Ectodermal cell (in vitro differentiated cells): ENCODE data around the gene LSMEM2.
"Not testable (repeated sequence)": the region's sequence is repeated elsewhere in the genome, so short reads cannot be mapped to it uniquely, and the experiment has no call there.

Experiments
- H3K27ac ChIP-seq: 2 replicates; pipeline ENCODE4 v1.7.0; 2013; ENCODE audit warnings: mild to moderate bottlenecking, low read depth, low read length; ENCODE audit not compliant: insufficient read depth, poor library complexity, severe bottlenecking
- H3K27me3 ChIP-seq: 2 replicates; pipeline ENCODE4 v1.7.0; 2013; ENCODE audit warnings: mild to moderate bottlenecking, low read length; ENCODE audit not compliant: insufficient read depth, control insufficient read depth, poor library complexity, severe bottlenecking
- H3K36me3 ChIP-seq: one replicate; pipeline ENCODE4 v1.7.0; 2013; ENCODE audit warnings: low read length; ENCODE audit not compliant: control insufficient read depth, insufficient read depth
- H3K4me1 ChIP-seq: one replicate; pipeline ENCODE4 v1.7.0; 2013; ENCODE audit warnings: low read length; ENCODE audit not compliant: control insufficient read depth, insufficient read depth
- H3K4me3 ChIP-seq: 2 replicates; pipeline ENCODE4 v1.7.0; 2013; ENCODE audit warnings: low read depth, low read length, control low read depth; ENCODE audit not compliant: insufficient read depth
- H3K9me3 ChIP-seq: 2 replicates; pipeline ENCODE4 v1.7.0; 2013; ENCODE audit warnings: mild to moderate bottlenecking, low read length, moderate library complexity; ENCODE audit not compliant: control insufficient read depth
- WGBS, 2 experiments: methylation state at CpG; one replicate each; pipeline ENCODE4 v1.1.7; 2013; ENCODE audit warnings: missing lambda C conversion rate in 2 of 2; 5-methylcytosine and 5-hydroxymethylcytosine counted together

Gene LSMEM2

DNA sequence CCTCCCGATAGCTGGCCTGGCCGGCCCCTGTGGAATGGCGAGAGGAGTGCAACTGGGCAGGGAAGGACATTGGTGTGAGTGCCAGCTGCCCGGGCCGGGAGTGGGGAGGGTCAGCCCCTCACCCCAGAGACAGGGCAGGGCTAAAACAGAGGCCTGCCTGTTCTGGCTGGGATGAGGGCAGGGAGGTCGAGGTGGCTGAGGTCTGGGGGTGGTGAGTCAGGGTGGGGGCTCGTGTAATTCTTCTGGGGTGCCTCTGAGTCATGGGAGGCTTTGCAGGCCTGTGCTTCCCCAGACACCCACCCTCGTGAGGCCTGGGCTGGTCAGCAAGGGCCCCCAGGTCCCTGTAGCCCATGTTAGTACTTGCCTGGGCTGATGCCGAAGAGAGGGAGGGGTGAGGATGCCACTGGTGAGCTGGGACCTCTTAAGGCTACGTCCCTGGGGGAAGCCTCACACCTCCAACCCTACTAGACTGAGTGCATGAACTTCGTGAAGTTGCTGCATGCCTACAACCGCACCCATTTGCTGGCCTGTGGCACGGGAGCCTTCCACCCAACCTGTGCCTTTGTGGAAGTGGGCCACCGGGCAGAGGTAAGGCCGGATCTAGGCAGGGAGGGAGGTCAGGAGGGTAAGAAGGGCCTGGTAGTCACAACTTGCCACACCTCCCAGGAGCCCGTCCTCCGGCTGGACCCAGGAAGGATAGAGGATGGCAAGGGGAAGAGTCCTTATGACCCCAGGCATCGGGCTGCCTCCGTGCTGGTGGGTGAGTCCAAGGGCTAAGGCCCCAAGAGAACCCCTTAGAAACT lies 8.3 kb upstream of the LSMEM2 start:
- no peak overlapping the region for H3K4me3 ChIP-seq
- no peak overlapping the region for H3K27ac ChIP-seq
- 92 to 93% methylated on average over 19 of the region's 19 CpGs for WGBS, 2 experiments
- H3K4me1 ChIP-seq = peaks cover 50% of the 10 kb centered on the region
- H3K36me3 ChIP-seq = no peaks in the 10 kb centered on the region
- H3K27me3 ChIP-seq = peaks cover 28% of the 10 kb centered on the region
- H3K9me3 ChIP-seq = no peaks in the 10 kb centered on the region

DNA sequence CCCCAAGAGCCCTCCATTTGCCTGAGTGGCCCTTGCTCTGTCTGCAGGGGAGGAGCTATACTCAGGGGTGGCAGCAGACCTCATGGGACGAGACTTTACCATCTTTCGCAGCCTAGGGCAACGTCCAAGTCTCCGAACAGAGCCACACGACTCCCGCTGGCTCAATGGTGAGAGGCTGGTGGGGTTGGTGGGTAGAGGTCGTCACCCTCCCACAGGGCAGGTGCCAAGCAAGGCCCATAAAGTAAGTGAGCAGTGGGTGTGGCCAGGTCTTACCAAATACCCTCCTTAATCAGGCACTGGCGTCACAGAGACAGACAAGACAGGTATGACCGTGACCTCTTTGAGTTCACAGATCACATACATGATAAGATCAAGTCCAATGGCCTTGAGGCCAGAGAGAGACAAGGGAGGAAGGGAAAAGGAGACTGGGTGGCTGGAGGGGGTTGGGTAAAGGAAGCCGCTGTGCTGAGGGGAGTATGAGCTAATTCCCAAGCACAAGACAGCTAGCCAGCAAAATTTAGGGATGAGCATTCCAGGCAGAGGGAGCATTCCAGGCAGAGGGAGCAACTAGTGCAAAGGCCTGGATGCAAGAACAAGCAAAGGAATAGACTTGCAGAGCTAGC lies 7.5 kb upstream of the LSMEM2 start:
- no peaks in the 10 kb centered on the region for H3K9me3 ChIP-seq
- H3K4me3 ChIP-seq = no peak overlapping the region
- 91 to 94% methylated on average over 10 of the region's 10 CpGs for WGBS, 2 experiments
- peaks cover 45% of the 10 kb centered on the region for H3K4me1 ChIP-seq
- H3K36me3 ChIP-seq = no peaks in the 10 kb centered on the region
- peaks cover 36% of the 10 kb centered on the region for H3K27me3 ChIP-seq
- no peak overlapping the region for H3K27ac ChIP-seq

DNA sequence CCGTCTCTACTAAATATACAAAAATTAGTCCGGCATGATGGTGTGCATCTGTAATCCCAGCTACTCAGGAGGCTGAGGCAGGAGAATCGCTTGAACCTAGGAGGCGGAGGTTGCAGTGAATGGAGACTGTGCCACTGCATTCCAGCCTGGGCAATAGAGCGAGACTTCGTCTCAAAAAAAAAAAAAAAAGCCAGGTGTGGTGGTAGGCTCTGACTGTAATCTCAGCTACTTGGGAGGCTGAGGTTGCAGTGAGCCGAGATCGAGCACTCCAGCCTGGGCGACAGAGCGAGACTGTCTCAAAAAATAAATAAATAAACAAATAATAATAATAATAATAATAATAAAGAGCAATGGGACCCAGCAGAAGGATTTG lies 6.4 kb upstream of the LSMEM2 start:
- not testable (repeated sequence) for H3K27ac ChIP-seq, H3K9me3 ChIP-seq, H3K36me3 ChIP-seq, H3K4me3 ChIP-seq
- Histone ChIP-seq H3K4me1 (peaks cover 34% of the 10 kb centered on the region), H3K27me3 (peaks cover 37% of the 10 kb centered on the region)
- 89 to 92% methylated on average over 6 to 7 of the region's 10 CpGs for WGBS, 2 experiments

DNA sequence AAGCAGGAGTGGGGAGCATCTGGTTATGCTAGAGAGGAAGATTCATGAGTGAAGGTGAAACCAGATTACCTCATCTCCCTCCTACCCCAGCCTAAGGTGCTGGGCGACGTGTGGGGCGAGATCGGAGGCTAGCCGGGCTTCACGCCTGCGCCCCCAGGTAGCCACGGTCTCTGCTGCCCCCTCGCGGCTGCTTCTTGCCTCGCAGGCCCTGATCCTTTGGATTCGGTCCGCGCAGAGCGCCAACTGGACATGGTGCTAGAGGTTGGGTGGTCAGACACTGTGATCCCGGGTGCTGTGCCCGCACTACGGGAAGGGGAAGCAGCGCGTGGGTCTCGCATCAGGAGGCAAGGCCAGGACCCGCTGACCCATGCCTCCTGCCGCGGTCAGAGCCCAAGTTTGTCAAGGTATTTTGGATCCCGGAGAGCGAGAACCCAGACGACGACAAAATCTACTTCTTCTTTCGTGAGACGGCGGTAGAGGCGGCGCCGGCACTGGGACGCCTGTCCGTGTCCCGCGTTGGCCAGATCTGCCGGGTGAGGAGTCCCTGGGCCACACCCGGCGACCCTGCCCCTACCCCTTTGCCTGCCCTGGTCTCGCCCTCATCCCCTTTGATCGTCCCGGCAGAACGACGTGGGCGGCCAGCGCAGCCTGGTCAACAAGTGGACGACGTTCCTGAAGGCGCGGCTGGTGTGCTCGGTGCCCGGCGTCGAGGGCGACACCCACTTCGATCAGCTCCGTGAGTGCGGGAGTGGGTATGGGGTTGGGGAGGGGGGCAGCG lies 5.8 kb upstream of the LSMEM2 start:
- no peaks in the 10 kb centered on the region for H3K9me3 ChIP-seq
- H3K4me3 ChIP-seq = no peak overlapping the region
- no peak overlapping the region for H3K27ac ChIP-seq
- H3K27me3 ChIP-seq = peaks cover 37% of the 10 kb centered on the region
- 19 to 22% methylated on average over 61 of the region's 61 CpGs for WGBS, 2 experiments
- H3K36me3 ChIP-seq = no peaks in the 10 kb centered on the region
- H3K4me1 ChIP-seq = peaks cover 28% of the 10 kb centered on the region

DNA sequence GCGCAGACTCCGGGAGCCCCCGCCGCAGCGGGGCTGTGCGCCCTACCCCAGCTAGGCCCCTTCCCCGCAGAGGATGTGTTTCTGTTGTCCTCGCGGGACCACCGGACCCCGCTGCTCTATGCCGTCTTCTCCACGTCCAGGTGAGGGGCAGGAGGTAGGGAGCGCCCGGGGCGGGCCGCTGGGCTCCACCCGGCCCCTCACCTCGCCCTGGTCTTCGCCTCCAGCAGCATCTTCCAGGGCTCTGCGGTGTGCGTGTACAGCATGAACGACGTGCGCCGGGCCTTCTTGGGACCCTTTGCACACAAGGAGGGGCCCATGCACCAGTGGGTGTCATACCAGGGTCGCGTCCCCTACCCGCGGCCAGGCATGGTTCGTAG lies 5.2 kb upstream of the LSMEM2 start:
- Histone ChIP-seq H3K27ac (no peak overlapping the region), H3K9me3 (no peaks in the 10 kb centered on the region), H3K36me3 (no peaks in the 10 kb centered on the region), H3K4me1 (peaks cover 22% of the 10 kb centered on the region), H3K4me3 (no peak overlapping the region), H3K27me3 (peaks cover 37% of the 10 kb centered on the region)
- WGBS, 2 experiments = 80% methylated on average over 31 of the region's 31 CpGs

DNA sequence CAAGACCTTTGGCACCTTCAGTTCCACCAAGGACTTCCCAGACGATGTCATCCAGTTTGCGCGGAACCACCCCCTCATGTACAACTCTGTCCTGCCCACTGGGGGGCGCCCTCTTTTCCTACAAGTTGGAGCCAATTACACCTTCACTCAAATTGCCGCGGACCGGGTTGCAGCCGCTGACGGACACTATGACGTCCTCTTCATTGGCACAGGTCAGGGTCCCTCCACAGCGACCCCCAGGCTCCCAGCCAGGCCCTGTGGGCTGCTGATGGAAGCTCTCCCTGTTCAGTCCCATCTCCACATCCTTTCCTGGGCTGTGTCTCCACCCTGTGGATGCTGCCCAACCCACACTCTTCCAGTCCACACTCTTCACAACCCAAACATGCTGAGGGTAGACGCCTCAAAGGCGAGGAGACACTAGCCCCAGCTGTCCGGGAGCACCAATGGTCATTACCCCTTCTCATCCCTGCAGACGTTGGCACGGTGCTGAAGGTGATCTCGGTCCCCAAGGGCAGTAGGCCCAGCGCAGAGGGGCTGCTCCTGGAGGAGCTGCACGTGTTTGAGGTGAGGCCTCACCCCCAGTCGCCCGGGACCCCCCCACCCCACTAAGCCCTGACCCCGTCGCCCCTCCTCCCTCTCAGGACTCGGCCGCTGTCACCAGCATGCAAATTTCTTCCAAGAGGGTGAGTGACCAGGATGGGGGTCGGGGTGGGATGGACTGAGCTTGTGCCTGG lies 4.3 kb upstream of the LSMEM2 start:
- peaks cover 14% of the 10 kb centered on the region for H3K4me1 ChIP-seq
- 16 to 17% methylated on average over 26 of the region's 26 CpGs for WGBS, 2 experiments
- no peaks in the 10 kb centered on the region for H3K36me3 ChIP-seq
- no peak overlapping the region for H3K27ac ChIP-seq
- H3K9me3 ChIP-seq = no peaks in the 10 kb centered on the region
- peaks cover 37% of the 10 kb centered on the region for H3K27me3 ChIP-seq
- peak overlapping the region; percentile 27 for H3K4me3 ChIP-seq

DNA sequence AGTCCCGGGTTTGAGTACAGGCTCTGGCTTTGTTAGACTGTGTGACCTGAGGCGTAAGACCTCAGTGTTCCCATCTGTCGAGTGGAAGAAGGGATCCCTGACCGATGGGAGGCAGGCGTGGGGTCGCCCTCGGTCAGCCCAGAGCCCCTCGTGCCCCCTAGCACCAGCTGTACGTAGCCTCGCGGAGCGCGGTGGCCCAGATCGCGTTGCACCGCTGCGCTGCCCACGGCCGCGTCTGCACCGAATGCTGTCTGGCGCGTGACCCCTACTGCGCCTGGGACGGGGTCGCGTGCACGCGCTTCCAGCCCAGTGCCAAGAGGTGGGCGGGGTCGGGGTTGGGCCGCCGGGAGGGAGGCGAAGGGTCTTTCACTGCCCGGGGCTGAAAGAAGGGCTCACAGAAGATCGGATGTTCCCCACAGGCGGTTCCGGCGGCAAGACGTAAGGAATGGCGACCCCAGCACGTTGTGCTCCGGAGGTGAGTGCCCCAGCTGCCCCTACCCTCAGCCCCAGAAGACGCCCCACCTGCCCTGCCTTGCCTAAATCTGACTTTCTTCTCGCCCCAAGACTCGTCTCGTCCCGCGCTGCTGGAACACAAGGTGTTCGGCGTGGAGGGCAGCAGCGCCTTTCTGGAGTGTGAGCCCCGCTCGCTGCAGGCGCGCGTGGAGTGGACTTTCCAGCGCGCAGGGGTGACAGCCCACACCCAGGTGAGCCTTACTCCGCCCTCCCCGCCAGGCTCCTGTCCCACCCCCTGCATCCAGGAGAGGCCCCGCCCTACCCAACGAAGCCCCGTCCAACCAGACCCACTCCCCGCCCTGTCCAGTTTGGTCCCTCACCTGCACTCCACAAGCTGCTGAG lies 3.5 kb upstream of the LSMEM2 start:
- WGBS, 2 experiments = 17 to 19% methylated on average over 65 of the region's 65 CpGs
- H3K4me1 ChIP-seq = peaks cover 7% of the 10 kb centered on the region
- H3K27ac ChIP-seq = no peak overlapping the region
- H3K4me3 ChIP-seq = peak overlapping the region; percentile 27
- peaks cover 37% of the 10 kb centered on the region for H3K27me3 ChIP-seq
- H3K36me3 ChIP-seq = no peaks in the 10 kb centered on the region
- H3K9me3 ChIP-seq = no peaks in the 10 kb centered on the region

DNA sequence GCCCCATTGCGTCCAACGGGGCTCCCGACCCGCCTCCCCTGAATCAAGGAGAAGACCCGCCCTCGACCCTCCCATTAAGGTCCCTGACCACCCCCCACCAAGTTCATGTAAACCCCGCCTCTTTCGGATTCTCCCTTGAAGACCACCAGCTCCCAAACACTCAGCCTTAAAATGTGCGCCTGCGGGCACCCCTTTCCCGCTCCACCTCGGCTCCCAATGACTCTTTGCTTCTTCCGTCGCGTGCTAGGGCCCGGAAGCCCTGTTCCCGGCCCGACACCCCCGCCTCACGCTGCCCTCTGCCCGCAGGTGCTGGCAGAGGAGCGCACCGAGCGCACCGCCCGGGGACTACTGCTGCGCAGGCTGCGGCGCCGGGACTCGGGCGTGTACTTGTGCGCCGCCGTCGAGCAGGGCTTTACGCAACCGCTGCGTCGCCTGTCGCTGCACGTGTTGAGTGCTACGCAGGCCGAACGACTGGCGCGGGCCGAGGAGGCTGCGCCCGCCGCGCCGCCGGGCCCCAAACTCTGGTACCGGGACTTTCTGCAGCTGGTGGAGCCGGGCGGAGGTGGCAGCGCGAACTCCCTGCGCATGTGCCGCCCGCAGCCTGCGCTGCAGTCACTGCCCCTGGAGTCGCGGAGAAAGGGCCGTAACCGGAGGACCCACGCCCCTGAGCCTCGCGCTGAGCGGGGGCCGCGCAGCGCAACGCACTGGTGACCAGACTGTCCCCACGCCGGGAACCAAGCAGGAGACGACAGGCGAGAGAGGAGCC lies 2.7 kb upstream of the LSMEM2 start:
- WGBS, 2 experiments = 85 to 86% methylated on average over 79 of the region's 79 CpGs
- Histone ChIP-seq H3K36me3 (no peaks in the 10 kb centered on the region), H3K27ac (no peak overlapping the region), H3K4me3 (peak overlapping the region; percentile 27), H3K9me3 (no peaks in the 10 kb centered on the region), H3K27me3 (peaks cover 37% of the 10 kb centered on the region), H3K4me1 (peaks cover 7% of the 10 kb centered on the region)

DNA sequence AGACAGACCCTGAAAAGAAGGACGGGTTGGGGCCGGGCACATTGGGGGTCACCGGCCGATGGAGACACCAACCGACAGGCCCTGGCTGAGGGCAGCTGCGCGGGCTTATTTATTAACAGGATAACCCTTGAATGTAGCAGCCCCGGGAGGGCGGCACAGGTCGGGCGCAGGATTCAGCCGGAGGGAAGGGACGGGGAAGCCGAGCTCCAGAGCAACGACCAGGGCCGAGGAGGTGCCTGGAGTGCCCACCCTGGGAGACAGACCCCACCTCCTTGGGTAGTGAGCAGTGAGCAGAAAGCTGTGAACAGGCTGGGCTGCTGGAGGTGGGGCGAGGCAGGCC lies 2.2 kb upstream of the LSMEM2 start:
- Histone ChIP-seq H3K9me3 (no peaks in the 10 kb centered on the region), H3K4me3 (no peak overlapping the region), H3K4me1 (peaks cover 7% of the 10 kb centered on the region), H3K27ac (no peak overlapping the region), H3K36me3 (no peaks in the 10 kb centered on the region), H3K27me3 (peaks cover 37% of the 10 kb centered on the region)
- WGBS, 2 experiments = 92 to 94% methylated on average over 17 of the region's 17 CpGs
